ENCODE data around the gene PLAAT1. TPM values are rescaled to one million over a fixed set of nuclear protein-coding genes. Genes with fewer than 3 reads are reported as not detected.

The PLAAT1 gene
- total RNA-seq, 1 donor from 2014 or later, result not detected

DNA sequence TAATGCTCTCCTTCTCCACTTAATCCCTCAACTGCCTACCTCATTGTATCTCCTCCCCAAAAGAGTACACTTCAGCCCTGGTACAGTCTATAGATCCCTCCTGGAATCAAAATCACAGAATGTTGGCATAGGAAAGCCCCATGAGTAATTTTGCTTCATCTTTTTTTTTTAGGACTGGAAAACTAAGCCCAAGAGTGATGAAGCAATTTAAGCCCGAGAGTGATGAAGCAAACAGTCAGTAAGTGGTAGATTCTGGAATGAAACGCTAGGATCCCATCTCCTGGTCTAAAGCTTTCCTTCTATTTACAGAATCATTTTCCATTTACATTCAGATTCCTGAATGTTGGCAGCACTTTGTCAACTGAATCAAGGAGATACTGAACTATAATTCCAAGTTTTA lies 29.8 kb upstream of the PLAAT1 start:
- DNase-seq (no peak), ATAC-seq (no peak)
- no peak overlapping the region for H3K27ac ChIP-seq
- H3K9me3 ChIP-seq, result no peaks in the 10 kb centered on the region
- TF ChIP-seq, protein P1, sequence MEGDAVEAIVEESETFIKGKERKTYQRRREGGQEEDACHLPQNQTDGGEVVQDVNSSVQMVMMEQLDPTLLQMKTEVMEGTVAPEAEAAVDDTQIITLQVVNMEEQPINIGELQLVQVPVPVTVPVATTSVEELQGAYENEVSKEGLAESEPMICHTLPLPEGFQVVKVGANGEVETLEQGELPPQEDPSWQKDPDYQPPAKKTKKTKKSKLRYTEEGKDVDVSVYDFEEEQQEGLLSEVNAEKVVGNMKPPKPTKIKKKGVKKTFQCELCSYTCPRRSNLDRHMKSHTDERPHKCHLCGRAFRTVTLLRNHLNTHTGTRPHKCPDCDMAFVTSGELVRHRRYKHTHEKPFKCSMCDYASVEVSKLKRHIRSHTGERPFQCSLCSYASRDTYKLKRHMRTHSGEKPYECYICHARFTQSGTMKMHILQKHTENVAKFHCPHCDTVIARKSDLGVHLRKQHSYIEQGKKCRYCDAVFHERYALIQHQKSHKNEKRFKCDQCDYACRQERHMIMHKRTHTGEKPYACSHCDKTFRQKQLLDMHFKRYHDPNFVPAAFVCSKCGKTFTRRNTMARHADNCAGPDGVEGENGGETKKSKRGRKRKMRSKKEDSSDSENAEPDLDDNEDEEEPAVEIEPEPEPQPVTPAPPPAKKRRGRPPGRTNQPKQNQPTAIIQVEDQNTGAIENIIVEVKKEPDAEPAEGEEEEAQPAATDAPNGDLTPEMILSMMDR (IDR thresholded peaks at IDR 0.05), result no peak
- H3K4me3 ChIP-seq, result no peak overlapping the region
- H3K27me3 ChIP-seq (ENCODE audit: low read depth), result peaks cover 3% of the 10 kb centered on the region
- intact Hi-C loops (cut with DNase I), result no loop called here
- no peaks in the 10 kb centered on the region for H3K36me3 ChIP-seq
- H3K4me1 ChIP-seq, result no peaks in the 10 kb centered on the region

DNA sequence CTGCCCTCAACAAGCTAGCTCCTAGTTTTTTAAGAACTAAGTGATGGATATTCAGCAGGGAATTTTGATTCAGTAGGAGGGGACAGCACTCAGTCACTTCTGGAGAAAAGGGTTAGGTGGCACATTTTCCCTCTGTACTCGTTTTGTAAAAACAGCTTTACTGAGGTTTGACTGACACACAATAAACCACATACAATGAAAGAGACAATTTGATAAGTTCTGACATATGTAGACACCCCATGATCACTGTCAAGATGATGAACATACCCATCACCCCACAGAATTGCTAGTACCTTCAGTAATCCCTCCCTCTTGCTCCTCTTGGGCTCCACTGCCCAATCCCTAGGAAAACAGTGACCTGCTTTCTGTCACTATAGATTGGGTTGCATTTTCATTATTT lies 29.0 kb upstream of the PLAAT1 start:
- no peaks in the 10 kb centered on the region for H3K36me3 ChIP-seq
- H3K9me3 ChIP-seq, result no peaks in the 10 kb centered on the region
- H3K4me3 ChIP-seq, result no peak overlapping the region
- TF ChIP-seq, protein P1 (IDR thresholded peaks at IDR 0.05), result no peak
- intact Hi-C loops (cut with DNase I), result no loop called here
- H3K27ac ChIP-seq, result no peak overlapping the region
- no peak for ATAC-seq
- peaks cover 3% of the 10 kb centered on the region for H3K27me3 ChIP-seq (ENCODE audit: low read depth)
- DNase-seq, result no peak
- no peaks in the 10 kb centered on the region for H3K4me1 ChIP-seq

DNA sequence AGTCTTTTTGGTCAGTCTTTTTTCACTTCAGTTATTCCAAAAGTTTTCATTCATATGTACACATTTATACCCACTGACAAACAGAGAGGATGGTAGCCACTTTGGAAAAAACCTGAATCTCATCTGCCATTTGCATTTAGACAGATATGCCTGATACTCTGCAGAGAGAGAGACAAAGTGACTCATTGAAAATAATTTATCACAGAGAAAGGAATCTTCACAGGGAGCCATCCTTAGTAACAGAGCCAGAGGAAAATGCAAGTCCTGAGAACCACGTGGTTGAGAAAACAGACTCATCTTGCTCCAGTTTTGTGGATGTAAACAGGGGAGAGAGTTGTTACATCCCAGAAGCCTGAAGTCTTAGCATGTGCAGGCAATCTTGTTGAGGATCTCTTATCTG lies 28.2 kb upstream of the PLAAT1 start:
- Histone ChIP-seq H3K27me3 (ENCODE audit: low read depth) (peaks cover 3% of the 10 kb centered on the region), H3K4me1 (no peaks in the 10 kb centered on the region), H3K27ac (no peak overlapping the region), H3K9me3 (no peaks in the 10 kb centered on the region), H3K4me3 (no peak overlapping the region), H3K36me3 (no peaks in the 10 kb centered on the region)
- DNase-seq (no peak), ATAC-seq (no peak)
- TF ChIP-seq, protein P1 (IDR thresholded peaks at IDR 0.05), result no peak
- intact Hi-C loops (cut with DNase I), result no loop called here

DNA sequence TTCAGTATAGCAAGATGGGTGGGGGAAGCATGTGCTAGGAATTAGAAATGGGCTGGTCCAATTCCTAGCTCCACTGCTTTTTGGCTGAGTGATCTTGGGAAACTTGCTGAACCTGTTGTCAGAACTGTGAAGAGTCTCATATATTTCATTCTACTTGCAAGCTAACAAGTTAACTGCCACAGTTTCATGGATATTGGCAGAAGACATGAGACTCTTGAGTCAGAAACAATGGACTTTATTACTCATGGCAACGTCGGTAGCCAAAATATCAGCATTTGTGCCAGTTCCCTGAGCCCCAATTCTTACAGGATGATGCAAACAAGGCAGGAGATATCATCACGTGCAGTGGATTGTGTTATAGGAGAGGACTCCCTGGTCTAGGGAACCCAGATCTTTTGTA lies 26.6 kb upstream of the PLAAT1 start:
- TF ChIP-seq, protein P1 (IDR thresholded peaks at IDR 0.05), result no peak
- Histone ChIP-seq H3K9me3 (no peaks in the 10 kb centered on the region), H3K4me1 (no peaks in the 10 kb centered on the region), H3K27ac (no peak overlapping the region), H3K27me3 (ENCODE audit: low read depth) (peaks cover 3% of the 10 kb centered on the region), H3K36me3 (no peaks in the 10 kb centered on the region), H3K4me3 (no peak overlapping the region)
- ATAC-seq (no peak), DNase-seq (no peak)
- intact Hi-C loops (cut with DNase I), result no loop called here

DNA sequence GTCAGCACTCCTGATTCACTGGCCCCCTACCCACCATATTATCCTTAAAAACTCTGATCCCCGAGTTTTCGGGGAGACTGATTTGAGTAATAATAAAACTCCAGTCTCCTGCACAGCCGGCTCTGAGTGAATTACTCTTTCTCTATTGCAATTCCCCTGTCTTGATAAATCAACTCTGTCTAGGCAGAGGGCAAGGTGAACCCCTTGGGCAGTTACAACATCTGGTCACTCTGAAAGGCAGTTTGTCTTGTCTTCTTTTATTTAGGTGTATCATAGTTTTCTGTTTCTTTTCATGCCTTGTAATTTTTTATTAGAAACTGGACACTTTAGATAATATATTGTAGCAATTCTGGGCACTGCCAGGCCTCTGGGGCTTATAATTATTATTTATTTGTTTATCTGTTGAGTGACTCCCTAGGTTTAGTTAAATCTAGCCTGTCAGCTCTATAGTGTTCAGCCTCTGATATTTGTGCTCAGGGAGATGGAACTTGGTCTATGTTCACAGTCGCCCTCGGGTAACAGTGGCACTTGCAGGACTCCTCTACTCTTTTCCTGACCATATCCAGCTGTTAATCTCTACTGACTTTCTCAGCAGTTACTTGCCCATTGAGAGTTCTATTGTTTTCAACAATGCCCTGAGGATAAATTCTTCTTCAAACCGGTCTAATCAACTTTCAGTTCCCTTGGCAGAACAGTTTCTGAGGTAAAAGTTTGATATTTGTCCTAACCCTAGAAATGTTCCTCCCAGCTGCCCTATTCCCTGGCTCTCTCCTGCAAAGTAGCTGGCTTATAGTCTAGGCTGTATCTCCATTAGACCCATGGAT lies 15.5 kb upstream of the PLAAT1 start:
- TF ChIP-seq, protein P1 (IDR thresholded peaks at IDR 0.05), result no peak
- no peaks in the 10 kb centered on the region for H3K36me3 ChIP-seq
- no peak for DNase-seq
- no peak for ATAC-seq
- H3K9me3 ChIP-seq, result no peaks in the 10 kb centered on the region
- H3K27ac ChIP-seq, result no peak overlapping the region
- no peaks in the 10 kb centered on the region for H3K27me3 ChIP-seq (ENCODE audit: low read depth)
- no peaks in the 10 kb centered on the region for H3K4me1 ChIP-seq
- no peak overlapping the region for H3K4me3 ChIP-seq
- intact Hi-C loops (cut with DNase I), result no loop called here

All from lower lobe of right lung (tissue), 2 donors.